Activated CD8-positive, alpha-beta memory T cell treated with anti-CD3 and anti-CD28 coated beads, Interleukin-2, amount 50 U/mL, for 4 hours (primary cell): Measurements from ENCODE around the gene TCEANC.
"Not testable (repeated sequence)": the region's sequence is repeated elsewhere in the genome, so short reads cannot be mapped to it uniquely, and the experiment has no call there.

Experiments
- DNase-seq: peaks from one replicate; pipeline ENCODE4 v3.0.0-alpha.2; 2020

TCEANC gene

GRCh38 chrX:13658602-13659001 lies 5.7 kb downstream of the TCEANC start:
- no peak for DNase-seq

GRCh38 chrX:13659063-13659462 lies 6.1 kb downstream of the TCEANC start:
- DNase-seq, result no peak

GRCh38 chrX:13661735-13662288 lies 8.9 kb downstream of the TCEANC start:
- no peak for DNase-seq

- DNase-seq, result no peak
Measured at GRCh38 chrX:13662355-13662791, 9.4 kb downstream of the TCEANC start.

GRCh38 chrX:13664020-13664419 lies 11.1 kb downstream of the TCEANC start:
- no peak for DNase-seq

- DNase-seq, result no peak
Measured at GRCh38 chrX:13666836-13667235, 13.9 kb downstream of the TCEANC start.

GRCh38 chrX:13667919-13668318 lies 15.0 kb downstream of the TCEANC start:
- DNase-seq, result no peak

GRCh38 chrX:13669246-13669737 lies 16.4 kb downstream of the TCEANC start:
- peak; percentile 31 for DNase-seq

GRCh38 chrX:13669755-13670154 lies 16.8 kb downstream of the TCEANC start:
- not testable (repeated sequence) for DNase-seq

- DNase-seq, result no peak
Measured at GRCh38 chrX:13670197-13670596, 17.3 kb downstream of the TCEANC start.

- no peak for DNase-seq
Measured at GRCh38 chrX:13673016-13673415, 20.1 kb downstream of the TCEANC start.

GRCh38 chrX:13676885-13677284 lies 23.9 kb downstream of the TCEANC start:
- DNase-seq, result no peak

- not testable (repeated sequence) for DNase-seq
Measured at GRCh38 chrX:13679700-13680099, 26.8 kb downstream of the TCEANC start.

GRCh38 chrX:13681595-13681994 lies 28.7 kb downstream of the TCEANC start:
- no peak for DNase-seq

- DNase-seq, result no peak
Measured at GRCh38 chrX:13684361-13684760, 31.4 kb downstream of the TCEANC start.

- DNase-seq, result no peak
Measured at GRCh38 chrX:13685126-13685763, 32.3 kb downstream of the TCEANC start.

- no peak for DNase-seq
Measured at GRCh38 chrX:13687203-13687602, 34.3 kb downstream of the TCEANC start.

GRCh38 chrX:13688384-13688957 lies 35.5 kb downstream of the TCEANC start:
- DNase-seq, result no peak

GRCh38 chrX:13688958-13689740 lies 36.2 kb downstream of the TCEANC start, which contains the start of gene RAB9A:
Gene RAB9A (plus strand): TSS chrX:13689128. CDS start chrX:13708747, 19,619 bp downstream.
- peak; percentile 84 for DNase-seq

GRCh38 chrX:13689741-13690211 lies 36.8 kb downstream of the TCEANC start:
- DNase-seq, result no peak

- DNase-seq, result no peak
Measured at GRCh38 chrX:13690836-13691235, 37.9 kb downstream of the TCEANC start.

- no peak for DNase-seq
Measured at GRCh38 chrX:13691841-13692371, 39.0 kb downstream of the TCEANC start.

- no peak for DNase-seq
Measured at GRCh38 chrX:13692771-13693231, 39.9 kb downstream of the TCEANC start.
